Measurements from ENCODE around the gene ZNF808. TPM values are rescaled to one million over a fixed set of nuclear protein-coding genes. Genes with fewer than 3 reads are reported as not detected.
"Not testable (repeated sequence)": the region's sequence is repeated elsewhere in the genome, so short reads cannot be mapped to it uniquely, and the experiment has no call there.

Gene ZNF808
- total RNA-seq, 1 experiment from 2014 or later = 19.8 TPM

DNA sequence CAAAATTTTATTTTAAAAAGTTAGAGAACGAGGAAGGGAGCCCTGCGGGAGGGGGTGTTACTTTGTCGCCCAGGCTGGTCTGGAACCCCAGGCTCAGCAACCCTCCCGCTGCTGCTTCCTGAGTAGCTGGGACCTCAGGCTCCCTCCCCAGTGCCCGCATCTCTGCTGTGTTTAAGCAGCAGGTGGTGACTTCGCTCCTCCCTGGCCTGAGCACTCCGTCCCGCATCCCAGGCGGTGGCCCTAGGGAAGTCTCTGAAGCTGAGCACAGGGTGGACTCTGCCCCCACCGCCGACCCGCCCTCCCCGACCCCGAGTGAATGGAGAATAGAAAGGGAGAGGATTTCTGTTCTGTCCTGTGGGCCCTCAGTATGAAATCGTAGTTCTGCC lies 73.2 kb downstream of the ZNF808 start:
- H3K27me3 Mint-ChIP-seq (ENCODE audit: insufficient read depth, unreplicated experiment) = no peaks in the 10 kb centered on the region
- ChIA-PET CTCF (no interaction called here), POLR2A (no interaction called here)
- peaks cover 41% of the 10 kb centered on the region for H3K9me3 ChIP-seq
- H3K36me3 ChIP-seq (ENCODE audit: control insufficient read depth, insufficient read depth, low read length) = peaks cover 7% of the 10 kb centered on the region
- peaks cover 79% of the 10 kb centered on the region for H3K36me3 Mint-ChIP-seq (ENCODE audit: insufficient read depth, unreplicated experiment)
- TF ChIP-seq, protein P1, sequence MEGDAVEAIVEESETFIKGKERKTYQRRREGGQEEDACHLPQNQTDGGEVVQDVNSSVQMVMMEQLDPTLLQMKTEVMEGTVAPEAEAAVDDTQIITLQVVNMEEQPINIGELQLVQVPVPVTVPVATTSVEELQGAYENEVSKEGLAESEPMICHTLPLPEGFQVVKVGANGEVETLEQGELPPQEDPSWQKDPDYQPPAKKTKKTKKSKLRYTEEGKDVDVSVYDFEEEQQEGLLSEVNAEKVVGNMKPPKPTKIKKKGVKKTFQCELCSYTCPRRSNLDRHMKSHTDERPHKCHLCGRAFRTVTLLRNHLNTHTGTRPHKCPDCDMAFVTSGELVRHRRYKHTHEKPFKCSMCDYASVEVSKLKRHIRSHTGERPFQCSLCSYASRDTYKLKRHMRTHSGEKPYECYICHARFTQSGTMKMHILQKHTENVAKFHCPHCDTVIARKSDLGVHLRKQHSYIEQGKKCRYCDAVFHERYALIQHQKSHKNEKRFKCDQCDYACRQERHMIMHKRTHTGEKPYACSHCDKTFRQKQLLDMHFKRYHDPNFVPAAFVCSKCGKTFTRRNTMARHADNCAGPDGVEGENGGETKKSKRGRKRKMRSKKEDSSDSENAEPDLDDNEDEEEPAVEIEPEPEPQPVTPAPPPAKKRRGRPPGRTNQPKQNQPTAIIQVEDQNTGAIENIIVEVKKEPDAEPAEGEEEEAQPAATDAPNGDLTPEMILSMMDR (IDR thresholded peaks at IDR 0.05; ENCODE audit: insufficient read depth in 1 of 2, low read depth in 1 of 2, low read length in 1 of 2, severe bottlenecking in 1 of 2, unreplicated experiment in 1 of 2) = no peak
- H3K27ac Mint-ChIP-seq (ENCODE audit: unreplicated experiment) = peak overlapping the region; percentile 55
- H3K4me3 Mint-ChIP-seq (ENCODE audit: unreplicated experiment) = peak overlapping the region; percentile 81
- TSS peak; percentile 89 for BruUV-seq (replicated peaks)
- intact Hi-C loops (cut with micrococcal nuclease; ENCODE audit: unreplicated experiment) = loop anchor here (1.0 kb wide), 2 partner anchors 30 to 73 kb away; partner anchors contain the start of genes ZNF701 and ZNF808
- no peaks in the 10 kb centered on the region for H3K27me3 ChIP-seq (replicated peaks; ENCODE audit: control insufficient read depth, insufficient read depth, low read length)
- peaks cover 22% of the 10 kb centered on the region for H3K4me1 ChIP-seq
- DNase-seq = peak; percentile 72 to 86
- peak overlapping the region; percentile 89 for H3K4me3 ChIP-seq (ENCODE audit: low read depth, low read length)
- H3K4me1 Mint-ChIP-seq (ENCODE audit: low read depth, unreplicated experiment) = peaks cover 19% of the 10 kb centered on the region
- H3K9me3 Mint-ChIP-seq (ENCODE audit: unreplicated experiment) = peaks cover 29% of the 10 kb centered on the region

DNA sequence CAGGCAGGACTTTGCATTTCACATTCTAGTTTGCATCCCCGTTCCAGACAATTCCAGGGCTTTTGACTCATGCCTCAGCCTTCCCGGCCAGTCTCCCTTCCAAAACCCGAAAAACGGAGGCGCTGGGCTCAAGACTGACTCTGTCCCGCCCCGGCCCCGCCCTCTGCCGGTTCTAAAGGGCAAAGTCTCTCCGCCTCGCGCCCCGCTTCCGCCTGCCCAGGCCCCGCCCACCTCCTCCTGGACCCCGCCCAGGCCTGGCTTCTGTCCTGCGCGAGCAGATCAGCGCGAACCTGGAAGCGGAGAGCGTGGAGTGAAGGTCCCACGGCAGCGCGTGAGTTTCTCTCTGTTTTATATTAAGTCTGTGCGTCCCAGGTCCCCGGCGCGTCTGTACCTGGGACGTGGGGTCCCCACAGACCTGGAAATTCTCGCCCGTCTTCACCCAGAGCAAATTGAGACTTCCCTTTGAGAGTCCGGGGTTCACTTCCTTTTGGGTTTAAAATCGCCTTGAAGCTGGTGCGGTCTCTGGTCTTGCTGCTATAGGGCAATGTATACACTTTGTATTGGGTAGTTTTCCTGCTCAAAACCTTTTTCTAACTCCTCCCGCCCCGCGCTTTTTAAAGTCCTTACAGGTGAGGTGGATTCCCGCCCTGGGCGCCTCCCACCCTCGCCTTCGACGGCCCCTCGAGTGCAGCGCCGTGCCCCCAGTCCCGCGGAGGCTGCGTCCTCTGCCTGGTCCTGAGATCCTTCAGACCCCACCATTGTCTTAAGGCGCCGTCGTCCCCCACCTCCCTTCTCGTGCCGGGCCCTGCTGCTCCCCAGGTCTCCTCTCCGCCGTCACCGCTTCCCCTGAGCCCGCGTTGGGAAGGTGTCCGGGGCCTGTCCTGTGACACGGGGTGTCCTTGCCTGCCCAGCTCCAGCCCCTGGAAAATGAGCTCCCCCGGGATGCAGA lies 73.8 kb downstream of the ZNF808 start:
- TSS peak; percentile 73 for BruUV-seq (replicated peaks)
- CTCF ChIA-PET = interaction anchor here (0.6 to 0.9 kb wide), 3 partner anchors 36 to 232 kb away, joined by 3 to 4 read pairs (median 3); no protein-coding TSS in a partner anchor
- Histone ChIP-seq H3K36me3 (ENCODE audit: control insufficient read depth, insufficient read depth, low read length) (peaks cover 7% of the 10 kb centered on the region), H3K4me3 (ENCODE audit: low read depth, low read length) (peak overlapping the region; percentile 89), H3K27me3 (replicated peaks; ENCODE audit: control insufficient read depth, insufficient read depth, low read length) (no peaks in the 10 kb centered on the region), H3K9me3 (peaks cover 44% of the 10 kb centered on the region), H3K4me1 (peaks cover 22% of the 10 kb centered on the region)
- POLR2A ChIA-PET = interaction anchor here (0.6 kb wide), 1 partner anchor 36 kb away, joined by 4 read pairs; no protein-coding TSS in a partner anchor
- Mint-ChIP-seq H3K27me3 (ENCODE audit: insufficient read depth, unreplicated experiment) (no peaks in the 10 kb centered on the region), H3K27ac (ENCODE audit: unreplicated experiment) (peak overlapping the region; percentile 55), H3K36me3 (ENCODE audit: insufficient read depth, unreplicated experiment) (peaks cover 79% of the 10 kb centered on the region), H3K4me1 (ENCODE audit: low read depth, unreplicated experiment) (peaks cover 19% of the 10 kb centered on the region), H3K4me3 (ENCODE audit: unreplicated experiment) (peak overlapping the region; percentile 81), H3K9me3 (ENCODE audit: unreplicated experiment) (peaks cover 22% of the 10 kb centered on the region)
- TF ChIP-seq, protein P1 (IDR thresholded peaks at IDR 0.05; ENCODE audit: insufficient read depth in 1 of 2, low read depth in 1 of 2, low read length in 1 of 2, severe bottlenecking in 1 of 2, unreplicated experiment in 1 of 2) = peak; percentile 40 to 51
- intact Hi-C loops (cut with micrococcal nuclease; ENCODE audit: unreplicated experiment) = loop anchor here (1.0 kb wide), 2 partner anchors 31 to 74 kb away; partner anchors contain the start of genes ZNF701 and ZNF808
- peak; percentile 96 to 98 for DNase-seq

DNA sequence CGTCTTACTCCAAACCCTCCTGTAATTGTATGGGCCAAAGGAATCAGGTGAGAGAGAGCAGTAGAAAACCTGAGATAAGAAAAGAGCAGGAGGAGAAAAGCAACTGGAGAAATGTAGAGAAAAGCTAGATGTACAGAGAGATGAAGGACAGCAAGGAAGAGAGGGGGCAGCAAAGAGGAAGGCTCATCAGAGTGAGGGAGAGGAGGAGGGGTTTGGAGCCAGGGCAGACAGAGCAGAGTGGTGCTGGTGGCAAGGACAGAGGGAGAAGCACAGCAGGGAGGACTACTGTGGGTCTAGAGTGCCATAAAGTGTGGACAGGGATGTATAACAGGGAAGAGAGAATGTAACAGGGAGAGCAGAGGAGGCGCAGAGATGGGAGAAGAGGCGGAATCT lies 74.5 kb downstream of the ZNF808 start:
- not testable (repeated sequence) for H3K27me3 ChIP-seq (replicated peaks; ENCODE audit: control insufficient read depth, insufficient read depth, low read length); H3K27me3 Mint-ChIP-seq (ENCODE audit: insufficient read depth, unreplicated experiment); BruUV-seq (replicated peaks); H3K36me3 ChIP-seq (ENCODE audit: control insufficient read depth, insufficient read depth, low read length)
- CTCF ChIA-PET = interaction anchor here (0.6 to 0.9 kb wide), 3 partner anchors 36 to 233 kb away, joined by 3 to 4 read pairs (median 3); no protein-coding TSS in a partner anchor
- peaks cover 79% of the 10 kb centered on the region for H3K36me3 Mint-ChIP-seq (ENCODE audit: insufficient read depth, unreplicated experiment)
- TF ChIP-seq, protein P1 (IDR thresholded peaks at IDR 0.05; ENCODE audit: insufficient read depth in 1 of 2, low read depth in 1 of 2, low read length in 1 of 2, severe bottlenecking in 1 of 2, unreplicated experiment in 1 of 2) = peak in 1 of 2 experiments; percentile 27
- peak overlapping the region; percentile 55 for H3K27ac Mint-ChIP-seq (ENCODE audit: unreplicated experiment)
- H3K9me3 ChIP-seq = peaks cover 42% of the 10 kb centered on the region
- peaks cover 19% of the 10 kb centered on the region for H3K4me1 Mint-ChIP-seq (ENCODE audit: low read depth, unreplicated experiment)
- POLR2A ChIA-PET = interaction anchor here (0.6 kb wide), 1 partner anchor 36 kb away, joined by 4 read pairs; no protein-coding TSS in a partner anchor
- H3K4me1 ChIP-seq = peaks cover 22% of the 10 kb centered on the region
- peak overlapping the region; percentile 81 for H3K4me3 Mint-ChIP-seq (ENCODE audit: unreplicated experiment)
- peaks cover 15% of the 10 kb centered on the region for H3K9me3 Mint-ChIP-seq (ENCODE audit: unreplicated experiment)
- DNase-seq = peak in 1 of 2 experiments; percentile 43
- H3K4me3 ChIP-seq (ENCODE audit: low read depth, low read length) = peak overlapping the region; percentile 89
- intact Hi-C loops (cut with micrococcal nuclease; ENCODE audit: unreplicated experiment) = loop anchor here (1.0 kb wide), 2 partner anchors 32 to 75 kb away; partner anchors contain the start of genes ZNF701 and ZNF808

Data from Caco-2 (cell line).